Endothelial cell of umbilical vein (primary cell): ENCODE results near the gene RNU7-1. TPM values are rescaled to one million over a fixed set of nuclear protein-coding genes. Genes with fewer than 3 reads are reported as not detected.

Experiments
- BruUV-seq: library from RNA; stranded (reverse); fragments of 400-500 nt; replicated peaks from 2 replicates; lab custom pipeline; 2021; lab: Mats Ljungman, UMichigan
- CTCF ChIA-PET: fragments of 300-600, 350-600 bp; sonication (Branson Sonifier 250); formaldehyde crosslinking; loops from one replicate; lab custom pipeline; 2021; ENCODE audit warnings: antibody characterized with exemption, inconsistent platforms; lab: Charles Lee
- POLR2A ChIA-PET: fragments of 300-600, 350-600 bp; sonication (Branson Sonifier 250); formaldehyde crosslinking; loops from one replicate; lab custom pipeline; 2021; ENCODE audit warnings: antibody characterized with exemption, inconsistent platforms; lab: Charles Lee
- DNase-seq: peaks from one replicate; pipeline ENCODE4 v3.0.0-alpha.2; 2011; ENCODE audit warnings: low read depth, low spot score
- FAIRE-seq: peaks from 2 replicates; lab custom pipeline; 2011; peaks lifted over from hg19 to GRCh38; lab: Jason Lieb, UNC
- H2AFZ ChIP-seq: 2 replicates; pipeline ENCODE4 v1.6.0; 2012; ENCODE audit warnings: low read depth, low read length, control low read depth, inconsistent platforms
- H3K27ac ChIP-seq: 2 replicates; pipeline ENCODE4 v1.5.1; 2011; ENCODE audit warnings: low read depth, mild to moderate bottlenecking, control low read depth, low read length, moderate library complexity; ENCODE audit not compliant: insufficient read depth
- H3K27me3 ChIP-seq, 2 experiments: 2 replicates each; pipeline versions ENCODE4 v1.6.0 to v1.6.1; 2011; ENCODE audit warnings: low read length in 2 of 2, mixed read lengths in 1 of 2; ENCODE audit not compliant: control insufficient read depth in 2 of 2, insufficient read depth in 2 of 2
- H3K36me3 ChIP-seq, 2 experiments: 2 replicates in 1 of 2; 3 replicates in 1 of 2; pipeline ENCODE4 v1.5.1; 2011; ENCODE audit warnings: low read length in 2 of 2, mild to moderate bottlenecking in 1 of 2, moderate library complexity in 1 of 2; ENCODE audit not compliant: control insufficient read depth in 2 of 2, insufficient read depth in 2 of 2; ENCODE audit errors: extremely low read depth in 1 of 2
- H3K4me1 ChIP-seq: 3 replicates; pipeline ENCODE4 v1.5.1; 2011; ENCODE audit warnings: mild to moderate bottlenecking, low read length; ENCODE audit not compliant: control insufficient read depth, insufficient read depth; ENCODE audit errors: extremely low read depth
- H3K4me2 ChIP-seq: 2 replicates; pipeline ENCODE4 v1.6.1; 2011; ENCODE audit warnings: low read length, control low read depth, mixed read lengths; ENCODE audit not compliant: insufficient read depth
- H3K4me3 ChIP-seq, 3 experiments: fragments of 200-600 bp in 1 of 3; sonication (generic), shearing (Covaris generic) in 1 of 3; replicated peaks in 1 of 3; 2 replicates each; pipeline ENCODE4 v1.5.1; 2011 to 2016; ENCODE audit warnings: control low read depth in 3 of 3, low read length in 3 of 3, mild to moderate bottlenecking in 2 of 3, inconsistent platforms in 1 of 3, low read depth in 1 of 3, moderate library complexity in 1 of 3; ENCODE audit not compliant: insufficient read depth in 1 of 3
- H3K79me2 ChIP-seq: 2 replicates; pipeline ENCODE4 v1.6.0; 2012; ENCODE audit warnings: low read length, inconsistent platforms; ENCODE audit not compliant: control insufficient read depth, insufficient read depth
- H3K9ac ChIP-seq: replicated peaks from 2 replicates; pipeline ENCODE3; 2011; ENCODE audit warnings: low read length, control low read depth; ENCODE audit not compliant: insufficient read depth; ENCODE audit errors: extremely low read depth
- H3K9me1 ChIP-seq: replicated peaks from 3 replicates; pipeline ENCODE4 v1.6.0; 2011; ENCODE audit warnings: mild to moderate bottlenecking, low read length; ENCODE audit not compliant: control insufficient read depth, insufficient read depth; ENCODE audit errors: extremely low read depth
- H3K9me3 ChIP-seq: replicated peaks from 2 replicates; pipeline ENCODE4 v1.5.1; 2012; ENCODE audit warnings: low read length, inconsistent platforms; ENCODE audit not compliant: control insufficient read depth, insufficient read depth
- H4K20me1 ChIP-seq: replicated peaks from 2 replicates; pipeline ENCODE3; 2011; ENCODE audit warnings: mild to moderate bottlenecking, low read length; ENCODE audit not compliant: control insufficient read depth, insufficient read depth; ENCODE audit errors: extremely low read depth
- CTCF ChIP-seq, 2 donors: IDR thresholded peaks; 1 replicate in 1 of 2; 2 replicates in 1 of 2; pipeline ENCODE4 v1.5.1; 2011; ENCODE audit warnings: low read length in 2 of 2, mild to moderate bottlenecking in 2 of 2, moderate library complexity in 2 of 2, control low read depth in 1 of 2, inconsistent platforms in 1 of 2, low read depth in 1 of 2; ENCODE audit not compliant: insufficient read depth in 1 of 2; ENCODE audit errors: extremely low read depth in 1 of 2
- EZH2 ChIP-seq: IDR thresholded peaks from 2 replicates; pipeline ENCODE4 v1.6.1; 2012; ENCODE audit warnings: borderline replicate concordance, low read depth, mild to moderate bottlenecking, moderate library complexity, low read length, inconsistent platforms; ENCODE audit not compliant: severe bottlenecking
- FOS ChIP-seq: IDR thresholded peaks from 2 replicates; pipeline ENCODE4 v1.6.1; 2011; ENCODE audit warnings: mild to moderate bottlenecking, low read length, moderate library complexity, borderline replicate concordance; ENCODE audit not compliant: insufficient read depth
- GATA2 ChIP-seq: IDR thresholded peaks from 2 replicates; pipeline ENCODE4 v1.7.0; 2011; ENCODE audit warnings: low read depth, mild to moderate bottlenecking, moderate library complexity, mixed read lengths, low read length; ENCODE audit not compliant: insufficient read length, insufficient read depth
- JUN ChIP-seq: IDR thresholded peaks from 2 replicates; pipeline ENCODE4 v1.6.1; 2011; ENCODE audit warnings: borderline replicate concordance, low read depth; ENCODE audit not compliant: insufficient read length, insufficient read depth
- MAX ChIP-seq: IDR thresholded peaks from 2 replicates; pipeline ENCODE4 v1.6.1; 2011; ENCODE audit not compliant: insufficient read depth, insufficient read length
- MYC ChIP-seq: IDR thresholded peaks from one replicate; pipeline ENCODE4 v1.6.1; 2011; ENCODE audit warnings: mild to moderate bottlenecking, low read depth, low read length
- POLR2A ChIP-seq: IDR thresholded peaks from 2 replicates; pipeline ENCODE4 v1.6.1; 2012; ENCODE audit warnings: low read depth, mild to moderate bottlenecking, control low read depth, low read length
- POLR2AphosphoS5 ChIP-seq: IDR thresholded peaks from 2 replicates; pipeline ENCODE4 v1.6.1; 2012; ENCODE audit warnings: low read depth, mild to moderate bottlenecking, control low read depth, low read length, moderate library complexity; ENCODE audit not compliant: insufficient read depth
- dilution Hi-C: fragments of 300-500 bp; cut with MboI; formaldehyde crosslinking; loops from one replicate; pipeline ENCODE4 v1.15.0; 2019; ENCODE audit warnings: low sequenced_read_pairs; ENCODE audit not compliant: extremely low pct_ligation_motif_present
- intact Hi-C: fragments of 100-400 bp; cut with micrococcal nuclease; formaldehyde crosslinking; loops from one replicate; pipeline ENCODE4 v1.10.0; 2022
- polyA plus RNA-seq, 4 experiments: library from polyadenylated mRNA; depleted of rRNA in 3 of 4; stranded (reverse) in 3 of 4; unstranded in 1 of 4; fragments of >200 nt; gene quantifications; 2 replicates each; pipeline versions ENCODE4 v1.2.1 to v1.2.3, GENCODE V29; 2011 to 2012; ENCODE audit warnings: missing spikeins in 1 of 4
- total RNA-seq: library from RNA; stranded (reverse); gene quantifications from 2 replicates; pipeline ENCODE4 v1.2.3, GENCODE V29; 2021

The RNU7-1 gene
- total and polyA plus RNA-seq, 2 donors (not counting 3 experiments of a cell fraction or from before 2014, with no cell fraction given) = not detected

- no peak overlapping the region for H2AFZ ChIP-seq
- no peak for FAIRE-seq
- CTCF ChIA-PET = interaction anchor here (1.0 to 1.7 kb wide), 3 partner anchors 8 to 13 kb away, joined by 4 to 12 read pairs (median 7); partner anchors contain the start of gene C12orf57
Measured at GRCh38 chr12:6957151-6957701, 13.6 kb downstream of the RNU7-1 start.

More at GRCh38 chr12:6957151-6957701, 13.6 kb downstream of the RNU7-1 start:
- Histone ChIP-seq H3K4me2 (no peak overlapping the region), H3K4me1 (peaks cover 32% of the 10 kb centered on the region), H3K27me3 (no peaks in the 10 kb centered on the region), H3K9me3 (no peaks in the 10 kb centered on the region), H3K9ac (no peak overlapping the region), H4K20me1 (no peaks in the 10 kb centered on the region), H3K9me1 (no peaks in the 10 kb centered on the region), H3K36me3 (no peaks in the 10 kb centered on the region), H3K79me2 (no peaks in the 10 kb centered on the region), H3K27ac (no peak overlapping the region), H3K4me3 (no peak overlapping the region)
- no peak for DNase-seq
- dilution Hi-C loops = no loop called here
- POLR2A ChIA-PET = interaction anchor here (1.8 kb wide), 1 partner anchor 14 kb away, joined by 6 read pairs; the partner anchor contains the start of genes C12orf57 and RNU7-1
- TF ChIP-seq MYC (no peak), EZH2 (no peak), JUN (no peak), FOS (no peak), POLR2A (no peak), POLR2AphosphoS5 (no peak), MAX (no peak), CTCF (IDR thresholded peaks at IDR 0.05; ENCODE audit: extremely low read depth in 1 of 2, insufficient read depth in 1 of 2, low read depth in 1 of 2, low read length in 2 of 2) (no peak), GATA2 (no peak)
- intact Hi-C loops = no loop called here
- BruUV-seq = no TSS peak
